Aorta (tissue), 5 donors: ENCODE results near the gene TMEM272. TPM values are rescaled to one million over a fixed set of nuclear protein-coding genes. Genes with fewer than 3 reads are reported as not detected.

ENCODE experiments used
- ATAC-seq: fragments of 200-7000 bp; cut with Tn5 transposase; one replicate; pipeline ENCODE4 v1.9.1; 2022; ENCODE audit warnings: moderate library complexity; ENCODE audit not compliant: low FRiP score
- DNase-seq, 2 donors: peaks; one replicate each; pipeline ENCODE4 v3.0.0-alpha.2; 2020
- H3K27ac ChIP-seq, 2 donors: one replicate each; pipeline ENCODE4 v1.5.1; 2013; ENCODE audit warnings: low read length in 2 of 2, mild to moderate bottlenecking in 2 of 2, moderate library complexity in 2 of 2, control low read depth in 1 of 2, inconsistent platforms in 1 of 2, low read depth in 1 of 2
- H3K27me3 ChIP-seq, 2 donors: one replicate each; pipeline ENCODE4 v1.6.1; 2013; ENCODE audit warnings: control low read depth in 1 of 2, low read length in 1 of 2, mild to moderate bottlenecking in 1 of 2, moderate library complexity in 1 of 2; ENCODE audit not compliant: insufficient read depth in 2 of 2, control insufficient read depth in 1 of 2
- H3K36me3 ChIP-seq, 2 donors: one replicate each; pipeline ENCODE4 v1.6.1; 2013; ENCODE audit warnings: control low read depth in 1 of 2, low read length in 1 of 2, mild to moderate bottlenecking in 1 of 2; ENCODE audit not compliant: insufficient read depth in 2 of 2, control insufficient read depth in 1 of 2
- H3K4me1 ChIP-seq, 2 donors: one replicate each; pipeline ENCODE4 v1.6.1; 2013; ENCODE audit warnings: low read length in 2 of 2, control low read depth in 1 of 2, mild to moderate bottlenecking in 1 of 2, moderate library complexity in 1 of 2; ENCODE audit not compliant: insufficient read depth in 2 of 2, control insufficient read depth in 1 of 2
- H3K4me3 ChIP-seq, 2 donors: one replicate each; pipeline ENCODE4 v1.5.1; 2013; ENCODE audit warnings: low read length in 2 of 2, control low read depth in 1 of 2, mild to moderate bottlenecking in 1 of 2
- H3K9me3 ChIP-seq: one replicate; pipeline ENCODE4 v1.6.1; 2013; ENCODE audit warnings: mild to moderate bottlenecking, low read length; ENCODE audit not compliant: control insufficient read depth
- WGBS, 2 donors: extraction: QIAGEN DNeasy Blood & Tissue Kit; methylation state at CpG; one replicate each; pipeline ENCODE4 v1.1.7; 2013; 5-methylcytosine and 5-hydroxymethylcytosine counted together
- intact Hi-C, 2 donors: fragments of 100-400 bp; cut with DNase I; formaldehyde crosslinking; loops; one replicate each; pipeline versions ENCODE4 v1.14.2 to v1.15.0; 2022
- polyA plus RNA-seq, 2 donors: library from polyadenylated mRNA; stranded (reverse); fragments of 200-250 nt; gene quantifications; one replicate each; pipeline ENCODE4 v1.2.3, GENCODE V29; 2013
- total RNA-seq, 2 donors: library from RNA; stranded (reverse); fragmentation: NEBNext Ultra II Directional; extraction: Animal tissue kit (Norgen Biotek cat#: 25700); gene quantifications; one replicate each; pipeline ENCODE4 v1.2.1, GENCODE V29; 2021
- donor health status: healthy with polysubstance abuse.
- donor health status: Bipolar disorder and iron deficiency.
- donor health status: DM: no; HTN: no; CAD: no.
- donor health status: DM: no; HTN: no; CAD: no.
- donor health status: DM: yes; HTN: yes; CAD: no.

Gene TMEM272
- total and polyA plus RNA-seq, 4 donors, result 0.03 to 0.57 (median 0.16) TPM; not detected in 1

- H3K36me3 ChIP-seq, result no peaks in the 10 kb centered on the region
- ATAC-seq, result no peak
Measured at GRCh38 chr13:51823863-51824262, 21.1 kb downstream of the TMEM272 start.

GRCh38 chr13:51823359-51823758, 21.6 kb downstream of the TMEM272 start:
- H3K4me3 ChIP-seq, result no peak overlapping the region
- ATAC-seq (no peak), DNase-seq (no peak)
- intact Hi-C loops, result no loop called here
- H3K4me1 ChIP-seq, result no peaks in the 10 kb centered on the region
- H3K27me3 ChIP-seq, result no peaks in the 10 kb centered on the region
- H3K27ac ChIP-seq, result no peak overlapping the region
- H3K36me3 ChIP-seq, result no peaks in the 10 kb centered on the region
- WGBS, 2 donors, result 92 to 95% methylated on average over 2 of the region's 2 CpGs
- H3K9me3 ChIP-seq, result no peaks in the 10 kb centered on the region

More at GRCh38 chr13:51823863-51824262, 21.1 kb downstream of the TMEM272 start:
- Histone ChIP-seq H3K9me3 (no peaks in the 10 kb centered on the region), H3K27me3 (no peaks in the 10 kb centered on the region), H3K4me1 (no peaks in the 10 kb centered on the region), H3K27ac (no peak overlapping the region), H3K4me3 (no peak overlapping the region)
- DNase-seq, result no peak
- intact Hi-C loops, result no loop called here
- 76% methylated on average over 2 of the region's 2 CpGs for WGBS, 2 donors

- Histone ChIP-seq H3K9me3 (no peaks in the 10 kb centered on the region), H3K4me1 (no peaks in the 10 kb centered on the region), H3K27me3 (no peaks in the 10 kb centered on the region), H3K27ac (no peak overlapping the region), H3K4me3 (no peak overlapping the region), H3K36me3 (no peaks in the 10 kb centered on the region)
- ATAC-seq (no peak), DNase-seq (no peak)
- intact Hi-C loops, result no loop called here
- 92% methylated on average over 13 of the region's 13 CpGs for WGBS, 2 donors
Measured at GRCh38 chr13:51822106-51822815, 22.7 kb downstream of the TMEM272 start.

GRCh38 chr13:51821606-51822005, 23.4 kb downstream of the TMEM272 start:
- DNase-seq (no peak), ATAC-seq (no peak)
- no peaks in the 10 kb centered on the region for H3K27me3 ChIP-seq
- no peak overlapping the region for H3K4me3 ChIP-seq
- H3K36me3 ChIP-seq, result no peaks in the 10 kb centered on the region
- H3K9me3 ChIP-seq, result no peaks in the 10 kb centered on the region
- no peak overlapping the region for H3K27ac ChIP-seq
- no peaks in the 10 kb centered on the region for H3K4me1 ChIP-seq
- 81 to 94% methylated on average over 2 of the region's 2 CpGs for WGBS, 2 donors
- intact Hi-C loops, result no loop called here

GRCh38 chr13:51820016-51820597, 24.9 kb downstream of the TMEM272 start:
- no peaks in the 10 kb centered on the region for H3K36me3 ChIP-seq
- no peaks in the 10 kb centered on the region for H3K4me1 ChIP-seq
- ATAC-seq (no peak), DNase-seq (no peak)
- no peak overlapping the region for H3K4me3 ChIP-seq
- 89 to 93% methylated on average over 4 of the region's 4 CpGs for WGBS, 2 donors
- intact Hi-C loops, result no loop called here
- H3K27ac ChIP-seq, result no peak overlapping the region
- no peaks in the 10 kb centered on the region for H3K9me3 ChIP-seq
- H3K27me3 ChIP-seq, result no peaks in the 10 kb centered on the region

GRCh38 chr13:51819544-51819943, 25.4 kb downstream of the TMEM272 start:
- DNase-seq (no peak), ATAC-seq (no peak)
- 60 to 64% methylated on average over 3 of the region's 3 CpGs for WGBS, 2 donors
- intact Hi-C loops, result loop anchor here (5.0 to 10.0 kb wide), 3 partner anchors 195 to 375 kb away; partner anchors contain the start of genes NEK5 (in 2 of the 2), ALG11 (in 1 of the 2) and ATP7B (in 1 of the 2)
- no peaks in the 10 kb centered on the region for H3K36me3 ChIP-seq
- no peaks in the 10 kb centered on the region for H3K9me3 ChIP-seq
- no peak overlapping the region for H3K4me3 ChIP-seq
- H3K27me3 ChIP-seq, result no peaks in the 10 kb centered on the region
- H3K4me1 ChIP-seq, result no peaks in the 10 kb centered on the region
- no peak overlapping the region for H3K27ac ChIP-seq

GRCh38 chr13:51818781-51819511, 26.0 kb downstream of the TMEM272 start:
- peak; percentile 49 for ATAC-seq
- WGBS, 2 donors, result 59 to 60% methylated on average over 9 of the region's 9 CpGs
- intact Hi-C loops, result loop anchor here (5.0 to 10.0 kb wide), 3 partner anchors 196 to 376 kb away; partner anchors contain the start of genes NEK5 (in 2 of the 2), ALG11 (in 1 of the 2) and ATP7B (in 1 of the 2)

GRCh38 chr13:51818276-51818675, 26.7 kb downstream of the TMEM272 start:
- Histone ChIP-seq H3K27ac (no peak overlapping the region), H3K4me1 (no peaks in the 10 kb centered on the region), H3K36me3 (no peaks in the 10 kb centered on the region), H3K4me3 (no peak overlapping the region), H3K9me3 (no peaks in the 10 kb centered on the region), H3K27me3 (no peaks in the 10 kb centered on the region)
- ATAC-seq (no peak), DNase-seq (no peak)
- intact Hi-C loops, result loop anchor here (5.0 to 10.0 kb wide), 3 partner anchors 197 to 377 kb away; partner anchors contain the start of genes NEK5 (in 2 of the 2), ALG11 (in 1 of the 2) and ATP7B (in 1 of the 2)
- 88 to 92% methylated on average over 4 of the region's 4 CpGs for WGBS, 2 donors

More at GRCh38 chr13:51818781-51819511, 26.0 kb downstream of the TMEM272 start:
- no peak overlapping the region for H3K27ac ChIP-seq
- H3K4me1 ChIP-seq, result no peaks in the 10 kb centered on the region
- peak; percentile 76 to 85 for DNase-seq
- no peaks in the 10 kb centered on the region for H3K27me3 ChIP-seq
- no peak overlapping the region for H3K4me3 ChIP-seq
- H3K36me3 ChIP-seq, result no peaks in the 10 kb centered on the region
- H3K9me3 ChIP-seq, result no peaks in the 10 kb centered on the region
